MCF 10A (cell line): Measurements from ENCODE around the gene MEGF9. TPM values are rescaled to one million over a fixed set of nuclear protein-coding genes. Genes with fewer than 3 reads are reported as not detected.

ENCODE experiments used
- BruUV-seq: library from RNA; stranded (reverse); fragments of 400-500 nt; replicated peaks from 2 replicates; lab custom pipeline; 2021; lab: Mats Ljungman, UMichigan
- CTCF ChIA-PET: fragments of 300-600 bp; sonication (Branson Sonifier 250); formaldehyde crosslinking; extraction: SDS; loops from one replicate; lab custom pipeline; 2021; ENCODE audit warnings: antibody characterized with exemption, inconsistent platforms; lab: Yijun Ruan, JAX
- POLR2A ChIA-PET: fragments of 300-600, 350-650 bp; sonication (Branson Sonifier 250); formaldehyde crosslinking; extraction: SDS; loops from one replicate; lab custom pipeline; 2020; ENCODE audit warnings: antibody characterized with exemption, inconsistent platforms; lab: Yijun Ruan, JAX
- DNase-seq: peaks from one replicate; pipeline ENCODE4 v3.0.0-alpha.2; 2018; ENCODE audit not compliant: unreplicated experiment
- H3K27ac Mint-ChIP-seq: one replicate; pipeline ENCODE4 v1.8.0; 2022; ENCODE audit warnings: mild to moderate bottlenecking, low read depth, mixed read lengths; ENCODE audit not compliant: unreplicated experiment
- H3K27me3 Mint-ChIP-seq: one replicate; pipeline ENCODE4 v1.8.0; 2022; ENCODE audit warnings: mixed read lengths; ENCODE audit not compliant: insufficient read depth, unreplicated experiment
- H3K36me3 Mint-ChIP-seq: one replicate; pipeline ENCODE4 v1.8.0; 2022; ENCODE audit warnings: mild to moderate bottlenecking, moderate library complexity, mixed read lengths; ENCODE audit not compliant: insufficient read depth, unreplicated experiment
- H3K4me1 Mint-ChIP-seq: one replicate; pipeline ENCODE4 v1.8.0; 2022; ENCODE audit warnings: mixed read lengths; ENCODE audit not compliant: insufficient read depth, unreplicated experiment
- H3K4me3 Mint-ChIP-seq: one replicate; pipeline ENCODE4 v1.8.0; 2022; ENCODE audit warnings: mild to moderate bottlenecking, moderate library complexity, mixed read lengths; ENCODE audit not compliant: unreplicated experiment
- H3K9me3 Mint-ChIP-seq: one replicate; pipeline ENCODE4 v1.8.0; 2022; ENCODE audit warnings: mixed read lengths; ENCODE audit not compliant: unreplicated experiment
- CTCF ChIP-seq: fragments of 200-600 bp; IDR thresholded peaks from one replicate; pipeline ENCODE4 v1.8.0; 2022; ENCODE audit warnings: antibody characterized with exemption, mild to moderate bottlenecking; ENCODE audit not compliant: unreplicated experiment
- intact Hi-C: fragments of 100-400 bp; cut with micrococcal nuclease; formaldehyde crosslinking; loops from 2 replicates; pipeline ENCODE4 v1.14.1; 2022
- total RNA-seq: library from RNA; stranded (reverse); gene quantifications from 2 replicates; pipeline ENCODE4 v1.2.3, GENCODE V29; 2022

Gene MEGF9
- total RNA-seq, 1 experiment from 2014 or later, result 5.7 TPM

DNA sequence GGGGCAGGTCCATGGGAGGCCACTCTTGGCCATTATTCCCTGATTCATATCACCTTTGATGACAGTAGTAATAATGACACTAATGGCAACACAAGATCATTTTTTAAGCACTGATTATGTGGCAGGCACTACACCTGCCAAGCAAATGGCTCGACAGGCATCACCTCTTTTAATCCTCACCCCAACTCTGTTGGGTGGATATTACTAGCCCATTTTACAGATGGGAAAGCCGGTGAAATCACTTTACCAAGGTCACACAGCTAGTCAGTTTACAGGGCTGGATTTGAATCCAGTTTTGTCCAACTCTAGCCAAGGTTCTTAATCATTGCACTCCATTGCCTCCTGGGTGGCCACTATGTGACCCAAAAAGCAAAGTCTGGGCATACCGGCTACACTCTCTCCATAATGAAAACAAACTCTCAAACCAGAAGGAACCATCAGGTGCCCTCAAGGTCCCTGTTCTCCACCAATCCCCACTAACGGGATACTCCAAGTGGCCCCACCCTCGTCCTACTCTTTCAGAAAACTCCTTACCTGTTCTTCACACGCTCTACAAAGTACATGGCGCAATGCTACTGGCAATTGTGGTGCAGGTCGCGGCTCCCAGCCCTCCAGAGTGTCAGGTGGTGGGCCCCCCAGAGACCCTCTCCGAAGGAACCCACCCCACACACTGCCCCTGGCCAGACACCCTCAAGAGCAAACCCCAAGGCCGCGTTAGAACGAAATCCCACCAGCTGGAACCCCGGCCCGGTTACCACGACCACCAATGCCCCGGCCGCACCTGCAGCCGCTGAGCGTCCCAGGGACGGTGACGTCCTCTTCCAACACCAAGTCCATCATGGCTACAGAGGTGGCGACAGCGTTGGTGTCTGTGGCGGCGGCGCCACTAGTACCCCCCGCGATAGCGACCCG is 134.9 kb downstream of the MEGF9 start:
- peaks cover 4% of the 10 kb centered on the region for H3K36me3 Mint-ChIP-seq
- BruUV-seq, result TSS peak; percentile 37

GRCh38 chr9:120574473-120574872 is 139.8 kb downstream of the MEGF9 start:
- peaks cover 25% of the 10 kb centered on the region for H3K36me3 Mint-ChIP-seq
- no peaks in the 10 kb centered on the region for H3K9me3 Mint-ChIP-seq
- H3K27ac Mint-ChIP-seq, result no peak overlapping the region
- no peaks in the 10 kb centered on the region for H3K4me1 Mint-ChIP-seq
- no peak for TF ChIP-seq CTCF
- no peak overlapping the region for H3K4me3 Mint-ChIP-seq
- ChIA-PET CTCF (no interaction called here), POLR2A (interaction anchor here (1.0 kb wide), 1 partner anchor 9 kb away, joined by 3 read pairs; no protein-coding TSS in a partner anchor)
- H3K27me3 Mint-ChIP-seq, result no peaks in the 10 kb centered on the region
- intact Hi-C loops, result no loop called here
- DNase-seq, result no peak
- BruUV-seq, result no TSS peak

More for the DNA sequence above, 134.9 kb downstream of the MEGF9 start:
- intact Hi-C loops, result no loop called here
- peak; percentile 27 for DNase-seq
- peak overlapping the region; percentile 92 for H3K27ac Mint-ChIP-seq
- H3K4me1 Mint-ChIP-seq, result no peaks in the 10 kb centered on the region
- ChIA-PET CTCF (interaction anchor here (0.6 kb wide), 1 partner anchor 1139 kb away, joined by 3 read pairs; no protein-coding TSS in a partner anchor), POLR2A (interaction anchor here (0.7 to 2.3 kb wide), 2 partner anchors 36 to 47 kb away, joined by 3 to 9 read pairs; no protein-coding TSS in a partner anchor)
- no peak for TF ChIP-seq CTCF
- H3K27me3 Mint-ChIP-seq, result no peaks in the 10 kb centered on the region
- H3K9me3 Mint-ChIP-seq, result no peaks in the 10 kb centered on the region
- H3K4me3 Mint-ChIP-seq, result peak overlapping the region; percentile 91

DNA sequence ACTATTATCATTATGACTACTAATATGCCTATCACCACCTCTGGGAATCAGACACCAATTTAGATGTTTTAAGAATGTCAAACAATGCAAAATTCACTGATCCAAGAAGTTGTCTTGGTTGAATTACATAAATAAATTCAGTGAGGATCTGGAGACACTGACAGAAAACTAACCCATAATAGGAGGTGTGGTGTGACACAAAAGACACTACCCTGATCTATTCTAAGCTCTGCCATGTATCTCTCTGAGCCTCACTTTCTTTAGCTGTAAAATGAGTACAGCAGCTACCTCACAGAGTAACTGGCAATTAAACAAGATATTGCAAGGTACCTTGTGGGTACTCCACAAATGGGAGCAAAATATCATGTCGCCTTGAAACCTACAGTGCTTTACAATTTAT is 141.8 kb downstream of the MEGF9 start:
- ChIA-PET POLR2A (no interaction called here), CTCF (no interaction called here)
- Mint-ChIP-seq H3K4me1 (no peaks in the 10 kb centered on the region), H3K36me3 (peaks cover 34% of the 10 kb centered on the region), H3K27me3 (no peaks in the 10 kb centered on the region), H3K27ac (no peak overlapping the region), H3K4me3 (no peak overlapping the region), H3K9me3 (no peaks in the 10 kb centered on the region)
- TF ChIP-seq CTCF, result no peak
- no TSS peak for BruUV-seq
- intact Hi-C loops, result no loop called here
- DNase-seq, result no peak

DNA sequence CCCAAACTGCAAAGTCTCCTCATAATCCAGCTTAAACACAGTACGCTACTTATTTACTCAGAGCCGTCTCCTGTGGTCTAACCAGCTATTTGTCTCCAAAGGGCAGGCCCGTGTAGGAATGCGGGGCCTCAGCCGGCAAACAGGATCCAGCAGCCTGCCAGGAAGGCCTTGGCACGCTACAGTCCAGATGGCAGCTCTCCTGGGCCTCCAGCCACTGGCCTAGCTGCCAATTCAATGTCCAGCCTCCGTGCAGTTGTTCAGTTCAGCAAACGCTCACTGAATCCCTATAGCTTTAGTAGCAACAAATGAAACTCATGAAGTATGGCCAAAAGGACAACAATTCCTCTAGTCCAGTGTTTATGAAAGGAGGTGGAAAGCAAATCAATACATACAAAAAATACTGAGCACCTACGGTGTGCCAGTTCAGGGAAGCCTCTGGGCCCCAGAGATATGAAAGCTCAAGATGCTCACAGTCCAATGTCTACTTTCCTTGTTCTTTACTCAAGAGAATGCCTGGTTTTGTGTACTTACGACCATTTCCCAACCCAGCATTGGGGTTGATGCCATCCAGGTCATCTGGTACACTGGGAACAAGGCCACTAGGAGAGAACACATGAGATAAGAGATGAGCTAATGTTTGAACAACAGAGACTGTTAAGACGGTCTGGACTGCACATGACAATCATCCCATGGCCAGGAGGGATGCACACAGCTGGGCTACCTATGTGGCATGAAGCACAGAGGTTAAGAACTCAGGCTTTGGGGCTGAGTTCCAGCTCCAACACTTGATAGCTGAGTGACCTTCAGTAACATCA is 142.6 kb downstream of the MEGF9 start:
- H3K4me3 Mint-ChIP-seq, result no peak overlapping the region
- H3K36me3 Mint-ChIP-seq, result peaks cover 39% of the 10 kb centered on the region
- no peaks in the 10 kb centered on the region for H3K4me1 Mint-ChIP-seq
- H3K27ac Mint-ChIP-seq, result no peak overlapping the region
- no TSS peak for BruUV-seq
- H3K27me3 Mint-ChIP-seq, result no peaks in the 10 kb centered on the region
- no peaks in the 10 kb centered on the region for H3K9me3 Mint-ChIP-seq
- no peak for DNase-seq
- TF ChIP-seq CTCF, result no peak
- ChIA-PET CTCF (interaction anchor here (0.6 to 1.0 kb wide), 4 partner anchors 9 to 1434 kb away, joined by 3 read pairs; no protein-coding TSS in a partner anchor), POLR2A (interaction anchor here (1.2 kb wide), 1 partner anchor 15 kb away, joined by 4 read pairs; no protein-coding TSS in a partner anchor)
- intact Hi-C loops, result no loop called here
